ENCODE data around the gene LRRC25. TPM values are rescaled to one million over a fixed set of nuclear protein-coding genes. Genes with fewer than 3 reads are reported as not detected.
A peak's percentile ranks its signal among the peaks of the same experiment; 100 is the strongest.
"Not testable (repeated sequence)": the region's sequence is repeated elsewhere in the genome, so short reads cannot be mapped to it uniquely, and the experiment has no call there.

Gene LRRC25
- total RNA-seq, 1 donor from 2014 or later, result 3.7 TPM

DNA sequence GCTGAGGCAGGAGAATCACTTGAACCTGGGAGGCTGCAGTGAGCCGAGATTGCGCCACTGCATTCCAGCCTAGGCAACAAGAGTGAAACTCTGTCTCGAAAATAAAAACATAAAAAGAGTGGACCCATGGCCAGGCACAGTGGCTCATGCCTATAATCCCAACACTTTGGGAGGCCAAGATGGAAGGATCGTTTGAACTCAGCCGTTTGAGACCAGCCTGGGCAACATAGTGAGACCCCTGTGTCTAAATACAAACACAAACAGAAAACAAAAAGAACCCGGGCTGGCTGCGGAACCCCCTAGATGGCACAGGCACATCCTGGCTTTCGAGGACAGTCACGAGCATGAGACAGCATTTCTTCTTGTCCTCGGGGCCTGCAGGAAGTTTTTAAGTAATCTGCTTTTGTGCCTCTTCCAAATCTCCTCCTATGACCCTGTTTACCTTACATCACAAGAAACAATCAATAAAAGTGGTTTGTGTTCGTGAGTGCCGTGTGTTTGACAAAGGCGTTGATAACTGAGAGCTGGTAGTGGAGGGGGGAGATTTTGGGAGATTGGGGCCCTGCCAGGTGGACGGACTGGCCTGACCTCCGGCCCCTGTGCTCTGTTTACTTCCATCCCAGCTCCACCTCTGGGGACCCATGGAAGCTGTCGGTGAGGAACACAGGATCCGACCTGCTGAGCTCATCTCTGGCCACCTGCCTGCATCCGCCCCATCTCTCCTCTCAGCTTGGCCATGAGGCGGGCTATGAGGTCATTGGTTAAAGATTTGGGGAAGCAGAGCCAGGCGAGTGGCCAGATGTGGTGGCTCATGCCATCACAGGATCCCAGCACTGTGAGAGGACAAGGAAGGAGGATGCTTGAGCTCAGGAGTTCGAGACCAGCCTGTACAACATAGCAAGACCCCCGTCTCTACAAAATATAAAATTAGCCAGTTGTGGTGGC is 17.3 kb downstream of the LRRC25 start:
- peak; percentile 27 for DNase-seq

DNA sequence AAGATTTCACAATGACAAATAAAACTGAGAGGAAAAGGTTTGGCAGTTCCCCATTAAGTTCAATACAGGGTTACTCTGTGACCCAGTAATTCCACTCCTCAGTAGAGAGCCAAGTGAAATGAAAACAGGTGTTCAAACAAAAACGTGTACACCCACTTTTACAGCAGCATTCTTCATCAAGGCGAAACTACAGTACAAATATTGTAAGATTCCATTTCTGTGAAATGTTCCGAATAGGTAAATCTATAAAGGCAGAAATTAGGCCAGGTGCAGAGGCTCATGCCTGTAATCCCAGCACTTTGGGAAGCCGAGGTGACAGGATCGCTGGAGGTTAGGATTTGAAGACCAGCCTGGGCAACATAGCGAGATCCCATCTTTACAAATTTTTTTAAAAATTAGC is 20.4 kb downstream of the LRRC25 start:
- DNase-seq, result no peak

DNA sequence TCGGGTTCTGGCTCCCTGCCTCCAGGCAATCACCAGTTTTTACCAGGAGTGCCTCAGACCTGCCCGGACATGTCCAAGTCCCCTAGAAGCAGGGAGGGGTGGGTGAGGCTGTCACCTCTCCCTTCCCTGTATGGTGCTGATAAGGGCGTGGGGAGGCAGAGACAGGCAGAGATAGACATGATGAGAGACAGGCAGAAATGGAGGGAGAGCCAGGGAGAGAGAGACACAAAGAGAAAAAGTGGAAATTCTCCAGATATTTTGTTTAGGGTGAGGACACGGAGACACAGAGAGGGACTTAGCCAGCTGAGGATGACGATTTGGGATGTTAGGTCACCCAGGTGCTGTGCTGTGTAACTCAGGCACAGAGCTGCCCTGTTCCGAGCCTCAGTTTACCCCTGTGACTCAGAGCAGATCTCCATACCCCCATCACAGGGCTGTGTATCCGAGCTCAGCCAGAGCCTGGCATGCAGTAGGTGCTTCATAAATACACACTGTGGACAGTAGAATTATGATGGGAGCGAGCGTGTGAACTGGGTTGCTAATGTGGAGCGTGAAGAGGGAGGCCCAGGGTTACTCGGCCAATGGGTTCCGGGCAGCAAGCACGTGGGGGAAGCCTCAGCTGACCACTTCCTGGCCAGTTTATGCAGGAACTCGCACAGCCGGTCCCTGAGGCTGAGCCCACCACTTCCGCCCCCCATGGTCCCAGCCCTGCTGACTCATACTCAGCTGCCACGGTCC is 23.4 kb downstream of the LRRC25 start:
- peak; percentile 67 for DNase-seq

DNA sequence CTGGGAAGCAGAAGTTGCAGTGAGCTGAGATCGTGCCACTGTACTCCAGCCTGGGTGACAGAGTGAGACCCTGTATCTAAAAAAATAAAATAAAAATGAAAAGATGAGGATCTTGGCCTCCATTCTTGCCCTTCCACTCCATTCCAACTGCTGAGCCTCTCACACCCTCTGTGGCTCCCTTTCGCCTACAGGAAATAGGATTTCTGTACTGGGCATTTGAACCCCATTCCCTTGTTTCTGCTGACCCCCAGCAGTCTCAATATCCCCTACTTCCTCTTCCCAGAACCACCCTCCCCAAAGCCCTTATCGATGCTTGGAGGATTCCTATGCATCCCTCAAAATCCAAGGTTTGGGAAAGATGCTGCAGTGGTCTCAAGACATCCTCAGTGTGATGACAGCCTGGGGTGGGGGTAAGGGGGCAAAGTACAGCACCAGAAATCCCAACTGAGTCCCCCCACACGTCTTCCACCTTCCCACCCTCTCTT is 24.0 kb downstream of the LRRC25 start:
- no peak for DNase-seq

DNA sequence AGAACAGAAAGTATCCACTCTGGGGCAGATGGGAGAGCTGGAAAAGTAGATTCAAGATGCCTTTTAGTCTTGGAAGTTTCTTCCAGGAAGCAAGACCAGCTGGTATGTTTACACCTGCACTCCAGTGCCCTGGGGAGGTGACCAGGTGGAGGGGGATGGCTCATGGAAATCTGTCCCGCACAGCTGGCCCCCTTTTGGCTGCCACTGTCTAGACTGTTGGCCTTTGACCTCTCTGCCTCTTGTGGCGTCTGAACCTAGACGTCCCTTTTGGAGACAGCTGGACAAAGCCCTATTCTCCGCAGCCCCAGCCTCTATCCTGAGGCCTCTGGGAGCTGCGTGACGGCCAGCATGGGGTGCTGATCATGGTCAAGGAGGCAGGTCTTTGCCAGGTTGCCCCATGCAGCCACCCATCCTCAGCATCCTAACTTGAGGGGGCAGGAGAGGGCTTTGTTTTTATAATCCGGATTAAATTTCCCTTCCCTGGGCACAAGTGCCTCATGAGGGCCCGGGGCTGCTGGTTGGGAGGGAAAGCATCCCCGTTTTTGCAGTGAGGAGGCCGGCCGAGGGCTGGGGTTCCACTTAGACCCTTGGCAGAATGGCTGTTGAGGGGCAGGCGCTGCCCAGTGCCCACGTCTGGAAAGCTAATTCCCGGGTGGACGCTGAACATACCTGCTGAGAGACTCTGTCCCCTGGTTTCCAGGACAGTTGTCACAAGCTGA is 28.8 kb downstream of the LRRC25 start:
- DNase-seq, result no peak

DNA sequence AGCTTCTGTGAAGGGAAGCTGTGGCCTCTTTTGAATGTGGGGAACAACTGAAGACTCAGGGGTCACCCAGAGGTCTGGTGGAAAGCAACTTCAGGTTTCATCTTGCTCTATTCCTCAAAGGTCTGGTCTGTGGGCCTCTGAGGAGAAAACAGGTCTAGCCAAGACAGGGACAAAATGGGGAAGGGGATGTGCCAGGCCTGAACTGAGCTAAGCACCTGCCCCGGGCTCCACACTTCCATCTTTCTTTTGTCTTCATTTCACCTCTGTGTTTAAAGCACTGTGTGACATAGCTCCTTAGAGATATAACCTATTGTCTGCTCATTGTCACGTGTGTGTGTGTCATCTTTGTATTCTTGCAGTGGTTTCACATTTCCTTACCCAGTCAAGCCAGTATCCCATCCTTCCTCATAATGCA is 31.4 kb downstream of the LRRC25 start:
- no peak for DNase-seq

DNA sequence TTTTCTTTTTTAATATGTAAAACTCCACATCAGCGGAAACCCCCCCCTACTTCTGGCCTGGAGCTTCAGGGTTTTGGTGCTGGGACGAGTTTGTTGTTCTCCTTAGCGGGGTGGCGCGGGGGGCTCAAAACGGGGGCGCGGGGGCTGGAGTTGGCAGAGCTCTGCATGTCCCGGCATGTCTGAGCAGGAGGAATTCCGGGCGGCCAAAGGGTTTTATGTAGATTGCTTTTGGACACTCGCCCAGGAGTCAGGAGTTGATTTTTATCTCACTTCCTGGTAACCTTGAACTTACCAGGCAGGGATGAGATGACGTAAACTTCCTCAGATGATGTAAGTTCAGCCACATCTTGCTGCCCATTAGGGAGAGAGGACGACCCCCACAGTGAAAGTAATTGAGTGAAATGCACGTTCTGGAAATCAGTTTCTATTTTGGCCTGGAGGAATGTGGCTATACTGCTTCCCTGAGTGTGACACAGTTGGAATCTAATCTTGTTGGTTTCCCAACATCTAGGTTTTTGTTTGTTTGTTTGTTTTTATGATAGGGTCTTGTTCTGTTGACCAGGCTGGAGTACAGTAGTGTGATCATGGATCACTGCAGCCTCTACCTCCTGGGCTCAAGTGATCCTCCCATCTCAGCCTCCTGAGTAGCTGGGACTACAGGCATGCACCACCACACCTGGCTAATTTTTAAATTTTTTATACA is 32.4 kb downstream of the LRRC25 start:
- peak; percentile 80 for DNase-seq

DNA sequence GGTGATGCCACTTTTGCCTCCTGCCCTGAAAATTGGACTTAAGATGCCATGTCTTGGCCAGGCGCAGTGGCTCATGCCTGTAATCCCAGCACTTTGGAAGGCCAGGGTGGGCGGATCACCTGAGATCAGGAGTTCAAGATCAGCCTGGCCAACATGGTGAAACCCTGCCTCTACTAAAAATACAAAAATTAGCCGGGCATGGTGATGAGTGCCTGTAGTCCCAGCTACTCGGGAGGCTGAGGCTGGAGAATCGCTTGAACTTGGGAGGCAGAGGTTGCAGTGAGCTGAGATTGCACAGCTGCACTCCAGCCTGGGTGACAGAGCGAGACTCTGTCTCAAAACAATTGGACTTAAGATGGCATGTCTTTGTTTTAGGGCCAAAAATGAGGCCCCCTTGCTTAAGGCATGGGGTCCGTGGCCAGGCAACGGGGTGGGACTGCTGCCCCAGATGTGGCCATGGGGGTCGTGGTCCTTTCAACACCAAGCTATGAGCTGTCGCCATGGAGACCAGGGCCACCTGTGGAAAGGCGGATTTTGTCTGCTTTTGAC is 33.1 kb downstream of the LRRC25 start:
- not testable (repeated sequence) for DNase-seq

DNA sequence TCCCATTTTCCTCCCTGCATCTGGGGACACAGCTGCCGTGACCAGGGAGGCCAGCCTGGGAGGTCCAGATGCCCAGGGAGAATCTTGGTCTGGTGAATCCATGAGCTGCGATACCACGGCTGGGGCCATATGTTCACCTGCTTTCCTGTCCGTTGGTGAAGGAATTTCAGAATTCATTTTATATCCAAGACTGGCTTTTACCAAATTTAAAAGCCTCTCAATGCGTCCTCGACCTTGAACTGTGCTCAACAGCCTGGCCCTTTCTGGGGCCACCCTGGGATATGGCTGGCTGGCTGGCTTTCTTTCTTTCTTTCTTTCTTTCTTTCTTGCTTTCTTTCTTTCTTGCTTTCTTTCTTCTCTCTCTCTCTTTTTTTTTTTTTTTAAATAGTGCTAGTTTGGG is 33.6 kb downstream of the LRRC25 start:
- DNase-seq, result no peak

DNA sequence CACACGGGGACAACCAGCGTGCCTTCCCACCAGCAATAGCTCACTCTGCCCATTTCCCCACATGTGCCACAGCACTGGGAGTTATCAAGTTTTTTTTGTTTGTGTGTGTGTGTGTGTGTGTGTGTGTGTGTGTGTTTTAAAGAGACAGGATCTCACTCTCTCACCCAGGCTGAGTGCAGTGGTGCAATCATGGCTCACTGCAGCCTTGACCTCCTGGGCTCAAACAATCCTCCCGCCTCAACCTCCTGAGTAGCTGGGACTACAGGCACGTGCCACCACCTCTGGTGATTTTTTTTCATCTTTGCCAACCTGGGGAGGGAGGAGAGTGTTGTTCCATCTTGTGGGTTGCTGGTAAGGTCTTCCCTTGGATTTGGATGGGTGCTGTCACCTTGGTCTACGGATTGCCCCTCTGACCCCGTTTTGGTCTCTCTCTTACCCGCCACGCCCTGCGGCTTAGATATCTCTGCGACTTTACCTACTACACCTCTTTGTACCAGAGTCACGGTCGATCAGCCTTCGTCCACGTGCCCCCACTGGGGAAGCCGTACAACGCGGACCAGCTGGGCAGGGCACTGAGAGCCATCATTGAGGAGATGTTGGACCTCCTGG is 34.4 kb downstream of the LRRC25 start:
- DNase-seq, result no peak

DNA sequence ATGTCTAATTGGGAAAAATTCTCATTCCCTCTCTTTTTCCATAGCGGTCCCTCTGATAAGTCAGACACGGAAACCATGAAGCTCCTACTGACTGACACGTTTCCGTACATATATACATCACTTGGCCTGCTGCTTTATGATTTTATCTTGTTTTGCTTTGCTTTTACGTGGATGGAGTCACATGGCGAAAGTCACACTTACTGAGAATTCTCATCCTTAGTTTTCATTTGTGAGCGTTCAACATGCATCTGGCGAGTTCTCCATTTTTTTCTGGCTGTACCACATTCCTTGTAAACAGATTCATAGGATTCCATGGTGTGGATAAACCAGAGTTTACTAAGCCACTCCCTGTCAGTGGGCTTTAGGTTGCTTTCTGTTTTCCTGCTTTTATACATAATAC is 35.8 kb downstream of the LRRC25 start:
- no peak for DNase-seq

DNA sequence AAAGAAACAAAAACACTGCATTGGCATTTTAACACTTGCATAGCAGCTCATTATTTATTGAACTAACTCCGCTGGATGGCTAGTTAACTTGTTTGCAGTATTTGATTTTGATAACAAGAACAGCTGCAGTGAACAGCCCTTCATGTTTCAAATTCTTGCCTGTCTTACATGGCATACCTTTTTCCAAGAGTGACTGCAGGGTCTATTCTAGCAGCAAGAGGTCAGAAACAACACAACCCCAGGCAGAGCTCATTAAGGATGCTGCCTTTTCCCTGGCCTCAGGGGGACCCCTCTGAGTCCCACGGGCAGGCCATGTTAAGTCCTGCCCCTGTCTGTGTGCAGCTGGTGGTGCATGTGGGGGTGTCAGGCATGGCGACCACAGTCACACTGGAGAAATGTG is 40.4 kb downstream of the LRRC25 start:
- DNase-seq, result no peak

DNA sequence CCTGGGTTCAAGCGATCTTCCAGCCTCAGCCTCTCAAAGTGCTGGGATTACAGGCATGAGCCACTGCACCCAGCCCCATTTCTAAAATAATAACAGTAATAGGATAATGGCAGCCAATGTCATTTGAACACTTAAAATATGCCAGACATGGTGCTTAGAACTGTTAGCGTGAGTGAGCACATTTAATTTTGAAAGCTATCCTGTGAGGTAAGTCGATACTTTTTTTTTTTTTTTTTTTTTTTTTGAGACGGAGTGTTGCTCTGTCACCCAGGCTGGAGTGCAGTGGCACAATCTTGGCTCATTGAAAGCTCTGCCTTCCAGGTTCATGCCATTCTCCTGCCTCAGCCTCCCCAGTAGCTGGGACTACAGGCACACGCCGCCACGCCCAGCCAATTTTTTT is 42.7 kb downstream of the LRRC25 start:
- not testable (repeated sequence) for DNase-seq

DNA sequence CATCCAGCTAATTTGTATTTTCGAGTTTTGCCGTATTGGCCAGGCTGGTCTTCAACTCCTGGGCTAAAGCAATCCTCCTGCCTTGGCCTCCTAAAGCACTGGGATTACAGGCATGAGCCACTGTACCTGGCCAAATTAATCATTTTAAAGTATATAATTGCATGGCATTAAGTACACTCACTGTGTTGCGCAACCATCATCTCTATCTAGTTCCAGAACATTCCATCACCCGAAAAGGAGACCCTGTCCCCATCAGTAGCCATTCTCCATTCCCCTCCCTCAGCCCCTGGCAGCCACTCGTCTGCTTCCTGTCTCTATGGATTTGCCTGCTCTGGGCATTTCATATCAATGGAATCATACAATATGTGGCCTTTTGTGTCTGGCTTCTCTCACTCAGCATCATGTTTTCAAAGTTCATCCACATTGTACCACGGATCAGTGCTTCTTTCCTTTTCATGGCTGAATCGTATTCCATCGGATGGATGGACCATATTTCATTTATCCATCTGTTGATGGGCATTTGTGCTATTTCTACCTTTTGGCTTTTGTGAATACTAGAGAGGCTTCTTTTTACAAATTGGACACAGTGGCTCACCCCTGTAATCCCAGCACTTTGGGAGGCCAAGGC is 43.9 kb downstream of the LRRC25 start:
- DNase-seq, result no peak

DNA sequence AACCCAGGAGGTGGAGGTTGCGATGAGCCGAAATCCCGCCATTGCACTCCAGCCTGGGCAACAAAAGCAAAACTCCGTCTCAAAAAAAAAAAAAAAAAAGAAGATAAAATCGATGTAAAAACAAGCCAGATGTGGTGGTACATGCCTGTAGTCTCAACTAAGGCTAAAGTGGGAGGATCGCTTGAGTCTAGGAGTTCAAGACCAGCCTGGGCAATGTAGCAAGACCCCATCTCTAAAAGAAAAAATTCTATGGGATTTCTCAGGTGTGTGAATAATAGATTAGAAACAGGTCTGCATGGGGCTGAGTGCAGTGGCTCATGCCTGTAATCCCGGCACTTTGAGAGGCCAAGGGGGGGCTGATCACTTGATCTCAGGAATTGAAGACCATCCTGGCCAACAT is 45.9 kb downstream of the LRRC25 start:
- no peak for DNase-seq

DNA sequence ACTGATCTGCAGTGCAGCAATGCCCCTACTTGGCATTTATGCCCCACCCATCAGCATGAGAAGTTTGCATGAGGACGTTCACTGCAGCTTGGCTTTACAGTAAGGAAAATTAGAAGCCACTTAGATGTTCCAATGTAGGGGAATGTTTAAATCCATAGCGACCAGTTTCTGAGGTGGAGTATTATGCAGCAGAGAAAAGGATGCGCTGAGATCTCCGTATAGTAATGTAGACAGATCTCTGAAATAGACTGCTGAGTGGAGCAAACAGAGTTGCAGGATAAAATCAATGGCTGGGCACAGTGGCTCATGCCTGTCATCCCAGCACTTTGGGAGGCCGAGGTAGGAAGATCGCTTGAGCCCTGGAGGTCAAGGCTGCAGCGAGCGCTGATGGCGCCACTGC is 46.9 kb downstream of the LRRC25 start:
- no peak for DNase-seq

DNA sequence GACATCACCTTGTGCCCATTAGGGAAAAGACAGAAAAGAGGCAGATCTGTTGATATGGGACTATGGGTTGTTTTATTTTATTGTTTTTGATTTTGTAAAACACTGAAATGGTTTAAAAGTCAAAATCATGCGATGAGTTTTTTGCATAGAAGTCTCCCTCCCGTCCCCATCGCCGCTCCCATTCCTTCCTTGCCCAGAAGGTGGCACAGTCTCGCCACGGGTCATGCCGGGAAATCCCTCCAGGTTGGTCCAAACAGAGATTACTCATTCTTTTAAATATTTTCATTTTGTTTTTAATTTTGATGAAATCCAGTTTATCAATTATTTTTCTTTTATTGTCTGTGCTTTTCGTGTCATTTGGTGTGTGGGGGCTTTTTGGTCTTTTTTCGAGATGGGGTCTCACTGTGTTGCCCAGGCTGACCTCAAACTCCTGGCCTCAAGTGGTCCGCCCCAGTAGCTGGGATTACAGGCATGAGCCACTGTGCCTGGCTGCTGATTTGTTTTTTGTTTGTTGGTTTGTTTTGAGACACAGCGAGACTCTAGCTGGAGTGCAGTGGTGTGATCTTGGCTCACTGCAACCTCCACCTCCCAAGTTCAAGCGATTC is 47.8 kb downstream of the LRRC25 start:
- DNase-seq, result no peak

DNA sequence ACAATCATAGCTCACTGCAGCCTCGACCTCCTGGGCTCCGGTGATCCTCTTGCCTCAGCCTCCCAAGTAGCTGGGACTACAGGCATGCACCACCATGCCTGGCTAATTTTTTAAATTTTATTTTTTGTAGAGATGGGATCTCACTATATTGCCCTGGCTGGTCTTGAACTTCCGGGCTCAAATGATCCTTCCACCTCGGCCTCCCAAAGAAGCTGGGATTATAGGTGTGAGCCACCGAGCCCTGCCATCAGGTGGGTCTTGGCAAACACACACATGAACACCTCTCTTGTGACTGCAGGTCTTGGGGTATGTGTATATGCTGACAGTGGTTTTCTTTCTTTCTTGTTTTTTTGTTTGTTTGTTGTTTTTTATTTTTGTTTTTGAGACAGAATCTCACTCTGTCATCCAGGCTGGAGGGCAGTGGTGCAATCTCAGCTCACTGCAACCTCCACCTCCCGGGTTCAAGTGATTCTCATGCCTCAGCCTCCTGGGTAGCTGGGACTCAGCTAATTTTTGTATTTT is 48.5 kb downstream of the LRRC25 start:
- not testable (repeated sequence) for DNase-seq

DNA sequence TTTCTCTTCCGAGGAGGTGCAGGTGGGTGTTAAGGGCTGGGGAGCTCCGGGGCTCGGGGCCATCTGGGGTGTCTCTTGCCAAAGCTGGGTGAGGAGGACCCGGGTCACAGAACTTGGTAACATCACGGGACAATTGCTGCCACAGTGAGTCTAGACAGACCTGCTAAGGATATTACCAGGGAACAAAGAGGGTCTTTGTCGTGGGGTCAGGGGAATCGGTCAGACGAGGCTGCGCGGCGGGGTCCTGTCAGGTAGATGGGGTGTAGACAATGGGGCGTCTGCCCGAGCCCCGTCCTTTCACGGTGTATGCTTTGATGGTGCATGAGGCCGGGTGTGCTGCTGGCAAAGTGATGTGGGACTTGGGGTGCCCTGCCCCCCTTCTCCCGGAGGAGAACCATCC is 49.3 kb downstream of the LRRC25 start:
- DNase-seq, result no peak

DNA sequence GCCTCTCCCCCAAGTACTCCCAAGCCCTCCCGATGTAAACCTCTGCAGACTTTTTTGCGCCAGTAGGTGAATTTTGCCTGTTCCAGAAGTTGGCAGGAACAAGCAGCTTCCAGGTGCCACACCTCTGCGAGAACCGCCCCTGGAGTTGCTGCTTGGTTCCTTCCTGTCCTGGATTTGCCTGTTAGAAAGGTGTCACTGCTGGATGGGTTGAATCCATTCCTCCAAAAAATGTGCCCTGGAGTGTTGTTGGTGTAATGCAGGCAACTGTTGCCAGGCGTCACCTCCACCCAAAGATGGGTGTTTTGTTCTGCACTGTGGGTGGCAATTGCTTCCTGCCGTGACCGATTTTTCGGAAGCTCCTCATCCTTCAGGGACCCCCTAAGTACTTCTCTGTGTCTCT is 51.3 kb downstream of the LRRC25 start:
- DNase-seq, result no peak

All from skin of body (tissue), 2 donors.